GM12878 (cell line): Measurements from ENCODE around the gene GPC3. TPM values are rescaled to one million over a fixed set of nuclear protein-coding genes. Genes with fewer than 3 reads are reported as not detected.

Experiments
- ATAC-seq: fragments of 200-7000 bp; cut with Tn5 transposase; 3 replicates; pipeline ENCODE4 v1.9.1; 2020; ENCODE audit warnings: mild to moderate bottlenecking, moderate library complexity
- BruUV-seq: library from RNA; stranded (reverse); fragments of 400-500 nt; replicated peaks from 2 replicates; lab custom pipeline; 2021; lab: Mats Ljungman, UMichigan
- CTCF ChIA-PET: fragments of 300-600 bp; sonication (Branson Sonifier 250); formaldehyde crosslinking; extraction: SDS; loops from one replicate; lab custom pipeline; 2021; ENCODE audit warnings: inconsistent platforms; lab: Yijun Ruan, JAX
- POLR2A ChIA-PET: fragments of 350-600 bp; formaldehyde crosslinking; extraction: SDS; loops from one replicate; lab custom pipeline; 2021; ENCODE audit warnings: inconsistent platforms; lab: Charles Lee
- RAD21 ChIA-PET: fragments of 300-600 bp; sonication (Branson Sonifier 250); formaldehyde crosslinking; loops from one replicate; lab custom pipeline; 2023; ENCODE audit warnings: antibody characterized with exemption; ENCODE audit not compliant: unreplicated experiment; lab: Charles Lee
- SMC1A ChIA-PET: fragments of 300-600 bp; sonication (Branson Sonifier 250); formaldehyde crosslinking; loops from one replicate; lab custom pipeline; 2023; ENCODE audit not compliant: unreplicated experiment, uncharacterized antibody; lab: Charles Lee
- DNase-seq: peaks from one replicate; pipeline ENCODE4 v3.0.0-alpha.2; 2011; ENCODE audit warnings: low read depth, low spot score
- FAIRE-seq: peaks from 3 replicates; lab custom pipeline; 2011; peaks lifted over from hg19 to GRCh38; lab: Jason Lieb, UNC
- H2AFZ ChIP-seq: 2 replicates; pipeline ENCODE4 v1.6.0; 2011; ENCODE audit warnings: low read depth, low read length, control low read depth; ENCODE audit not compliant: control insufficient read depth
- H3K27ac ChIP-seq: 2 replicates; pipeline ENCODE4 v1.5.1; 2011; ENCODE audit warnings: control low read depth; ENCODE audit not compliant: control insufficient read depth, insufficient read depth
- H3K27me3 ChIP-seq, 2 experiments: replicated peaks in 1 of 2; 2 replicates each; pipeline versions ENCODE4 v1.6.0 to v1.6.1; 2011; ENCODE audit warnings: low read length in 1 of 2; ENCODE audit not compliant: control insufficient read depth in 2 of 2, insufficient read depth in 2 of 2
- H3K36me3 ChIP-seq, 2 experiments: 2 replicates each; pipeline ENCODE4 v1.5.1; 2011; ENCODE audit warnings: low read length in 1 of 2; ENCODE audit not compliant: control insufficient read depth in 2 of 2, insufficient read depth in 2 of 2
- H3K4me1 ChIP-seq: 2 replicates; pipeline ENCODE4 v1.6.1; 2011; ENCODE audit warnings: mild to moderate bottlenecking, low read length, moderate library complexity, mixed read lengths; ENCODE audit not compliant: control insufficient read depth, insufficient read depth
- H3K4me2 ChIP-seq: 2 replicates; pipeline ENCODE4 v1.6.0; 2011; ENCODE audit warnings: control low read depth; ENCODE audit not compliant: control insufficient read depth, insufficient read depth
- H3K4me3 ChIP-seq: fragments of 200-600 bp; sonication (generic); 2 replicates; pipeline ENCODE4 v1.5.1; 2016
- H3K79me2 ChIP-seq: 2 replicates; pipeline ENCODE4 v1.6.0; 2011; ENCODE audit warnings: low read length; ENCODE audit not compliant: control insufficient read depth, insufficient read depth
- H3K9ac ChIP-seq: 2 replicates; pipeline ENCODE4 v1.8.0; 2011; ENCODE audit warnings: low read length, control low read depth, mixed read lengths; ENCODE audit not compliant: control insufficient read depth, insufficient read depth
- H3K9me3 ChIP-seq: replicated peaks from 3 replicates; pipeline ENCODE4 v1.5.1; 2011; ENCODE audit warnings: mild to moderate bottlenecking, low read length; ENCODE audit not compliant: control insufficient read depth, insufficient read depth
- H4K20me1 ChIP-seq: 2 replicates; pipeline ENCODE4 v1.6.0; 2011; ENCODE audit not compliant: control insufficient read depth, insufficient read depth
- BCL3 ChIP-seq: IDR thresholded peaks from 2 replicates; pipeline ENCODE4 v1.6.1; 2011; ENCODE audit warnings: borderline replicate concordance, low read depth, mild to moderate bottlenecking, moderate library complexity, low read length; ENCODE audit not compliant: insufficient read depth, poor library complexity, severe bottlenecking
- CBX3 ChIP-seq: fragments of 200-600 bp; sonication (generic); IDR thresholded peaks from 2 replicates; pipeline ENCODE4 v1.6.1; 2016; ENCODE audit warnings: low read depth, borderline replicate concordance
- CHD1 ChIP-seq: IDR thresholded peaks from 2 replicates; pipeline ENCODE4 v1.6.1; 2012; ENCODE audit warnings: low read depth, low read length, improper control_type of control experiment
- KLF5 ChIP-seq: fragments of 450-650 bp; IDR thresholded peaks from 2 replicates; pipeline ENCODE4 v1.6.1; 2014; ENCODE audit warnings: mild to moderate bottlenecking; ENCODE audit not compliant: partially characterized antibody
- MEF2A ChIP-seq: IDR thresholded peaks from 2 replicates; pipeline ENCODE4 v1.6.1; 2011; ENCODE audit warnings: low read depth, mild to moderate bottlenecking, low read length, moderate library complexity; ENCODE audit not compliant: insufficient read depth
- MTA2 ChIP-seq: fragments of 450-650 bp; IDR thresholded peaks from 2 replicates; pipeline ENCODE4 v1.6.1; 2016; ENCODE audit warnings: low read depth, mild to moderate bottlenecking, moderate library complexity
- RB1 ChIP-seq: fragments of 450-650 bp; formaldehyde crosslinking; IDR thresholded peaks from 2 replicates; pipeline ENCODE4 v1.6.1; 2017; ENCODE audit warnings: mild to moderate bottlenecking, borderline replicate concordance
- SMC3 ChIP-seq: IDR thresholded peaks from 2 replicates; pipeline ENCODE4 v1.6.1; 2011; ENCODE audit warnings: low read length, improper control_type of control experiment, borderline replicate concordance
- SP1 ChIP-seq: IDR thresholded peaks from one replicate; pipeline ENCODE4 v1.6.1; 2011; ENCODE audit warnings: low read depth, low read length
- SRF ChIP-seq, 2 experiments: IDR thresholded peaks; 2 replicates each; pipeline ENCODE4 v1.6.1; 2011; ENCODE audit warnings: low read depth in 2 of 2, low read length in 2 of 2, mild to moderate bottlenecking in 1 of 2, moderate library complexity in 1 of 2
- TBL1XR1 ChIP-seq: IDR thresholded peaks from 2 replicates; pipeline ENCODE4 v1.6.1; 2012; ENCODE audit warnings: low read depth, low read length, improper control_type of control experiment
- TCF12 ChIP-seq: IDR thresholded peaks from 2 replicates; pipeline ENCODE4 v1.6.1; 2011; ENCODE audit warnings: low read depth, mild to moderate bottlenecking, low read length
- USF2 ChIP-seq: IDR thresholded peaks from 2 replicates; pipeline ENCODE4 v1.6.1; 2011; ENCODE audit warnings: low read depth, low read length, improper control_type of control experiment, borderline replicate concordance
- ZBTB4 ChIP-seq: fragments of 450-650 bp; formaldehyde crosslinking; IDR thresholded peaks from 2 replicates; pipeline ENCODE4 v1.4.0; 2022; ENCODE audit warnings: mild to moderate bottlenecking, moderate library complexity
- ZNF207 ChIP-seq: fragments of 450-650 bp; IDR thresholded peaks from 2 replicates; pipeline ENCODE4 v1.6.1; 2014; ENCODE audit warnings: antibody characterized with exemption, mild to moderate bottlenecking, borderline replicate concordance
- ZNF274 ChIP-seq: IDR thresholded peaks from one replicate; pipeline ENCODE4 v1.8.0; 2011; ENCODE audit not compliant: insufficient read length, insufficient read depth
- ZNF622 ChIP-seq: fragments of 450-650 bp; IDR thresholded peaks from 2 replicates; pipeline ENCODE4 v1.6.1; 2017; ENCODE audit warnings: mild to moderate bottlenecking, inconsistent platforms
- in situ Hi-C: fragments of 300-500 bp; cut with MboI; formaldehyde crosslinking; loops from 9 replicates; pipeline ENCODE4 v1.14.3; 2018; ENCODE audit warnings: mixed read lengths
- intact Hi-C: fragments of 100-400 bp; cut with micrococcal nuclease; formaldehyde crosslinking; loops from one replicate; pipeline ENCODE4 v1.14.2; 2022; ENCODE audit not compliant: unreplicated experiment
- polyA plus RNA-seq, 11 experiments: library from polyadenylated mRNA; depleted of rRNA in 4 of 11; unstranded in 6 of 11; stranded (reverse) in 5 of 11; fragments of >200 nt; fragmentation: Nextera tagmentation in 4 of 11; fragmentation: Illumina TruSeq in 1 of 11; extraction: Ambion mirVana in 4 of 11; extraction: Trizol in 1 of 11; gene quantifications; 1 replicate in 1 of 11; 2 replicates in 10 of 11; pipeline versions ENCODE4 v1.2.1 to v1.2.3, GENCODE V29; 2011 to 2016; ENCODE audit warnings: inconsistent platforms in 2 of 11, missing spikeins in 2 of 11, low read depth in 1 of 11
- total RNA-seq, 4 experiments: library from RNA; depleted of rRNA in 3 of 4; stranded (reverse); fragments of >200 nt in 3 of 4; fragmentation: Illumina TruSeq in 1 of 4; extraction: Trizol in 1 of 4; gene quantifications; 2 replicates each; pipeline versions ENCODE4 v1.2.1 to v1.2.3, GENCODE V29; 2013 to 2021

GPC3 gene
- total and polyA plus RNA-seq, 10 of the 15 experiments (the other 5 are each of a cell fraction or from before 2014, with no cell fraction given), result 0.09 to 0.82 TPM; not detected in 8

- TF ChIP-seq ZBTB4 (no peak), ZNF622 (no peak), SP1 (no peak), CHD1 (no peak), RB1 (no peak), SRF (IDR thresholded peaks at IDR 0.05; ENCODE audit: low read depth in 2 of 2, low read length in 2 of 2) (no peak)
- TF ChIP-seq, all 136 proteins: peak for 0
These were observed 278.5 kb downstream of the GPC3 start (continued) for GRCh38 chrX:133706890-133707289.

- H2AFZ ChIP-seq, result no peak overlapping the region
- intact Hi-C loops (no loop called here), in situ Hi-C loops (no loop called here)
- H3K4me3 ChIP-seq, result no peak overlapping the region
- H3K9me3 ChIP-seq, result no peaks in the 10 kb centered on the region
- H3K27ac ChIP-seq, result no peak overlapping the region
- no peak for DNase-seq
- H4K20me1 ChIP-seq, result no peaks in the 10 kb centered on the region
- H3K9ac ChIP-seq, result no peak overlapping the region
- no TSS peak for BruUV-seq
- H3K27me3 ChIP-seq, result no peaks in the 10 kb centered on the region; a peak in 1 of 4 replicates
- ChIA-PET SMC1A (interaction anchor here (0.7 kb wide), 1 partner anchor 73 kb away, joined by 3 read pairs; no protein-coding TSS in a partner anchor), RAD21 (no interaction called here), POLR2A (no interaction called here), CTCF (interaction anchor here (1.4 kb wide), 1 partner anchor 14 kb away, joined by 4 read pairs; no protein-coding TSS in a partner anchor)
- H3K4me1 ChIP-seq, result no peaks in the 10 kb centered on the region
- H3K79me2 ChIP-seq, result no peaks in the 10 kb centered on the region
- no peak for ATAC-seq
- no peaks in the 10 kb centered on the region for H3K36me3 ChIP-seq
- no peak for FAIRE-seq
- no peak overlapping the region for H3K4me2 ChIP-seq
- TF ChIP-seq TCF12, result no peak
- TF ChIP-seq CBX3, result no peak
- no peak for TF ChIP-seq USF2
- TF ChIP-seq ZNF274, result no peak
- TF ChIP-seq MTA2, result no peak
- no peak for TF ChIP-seq SMC3
- no peak for TF ChIP-seq MEF2A
- TF ChIP-seq BCL3, result no peak
- no peak for TF ChIP-seq TBL1XR1
- TF ChIP-seq KLF5, result no peak
- no peak for TF ChIP-seq ZNF207
These were observed 283.2 kb downstream of the GPC3 start for GRCh38 chrX:133702230-133702629.
